GM18519 (cell line): ENCODE results near the gene LYG2.
"Not testable (repeated sequence)": the region's sequence is repeated elsewhere in the genome, so short reads cannot be mapped to it uniquely, and the experiment has no call there.

Experiments used
- ATAC-seq: cut with Tn5 transposase; IDR thresholded peaks from one replicate; pipeline ENCODE4 v1.9.1; 2021; ENCODE audit warnings: mild to moderate bottlenecking, moderate library complexity; ENCODE audit not compliant: unreplicated experiment, low FRiP score

The LYG2 gene

GRCh38 chr2:99201959-99202678 lies 53.3 kb downstream of the LYG2 start:
- ATAC-seq: no peak

DNA sequence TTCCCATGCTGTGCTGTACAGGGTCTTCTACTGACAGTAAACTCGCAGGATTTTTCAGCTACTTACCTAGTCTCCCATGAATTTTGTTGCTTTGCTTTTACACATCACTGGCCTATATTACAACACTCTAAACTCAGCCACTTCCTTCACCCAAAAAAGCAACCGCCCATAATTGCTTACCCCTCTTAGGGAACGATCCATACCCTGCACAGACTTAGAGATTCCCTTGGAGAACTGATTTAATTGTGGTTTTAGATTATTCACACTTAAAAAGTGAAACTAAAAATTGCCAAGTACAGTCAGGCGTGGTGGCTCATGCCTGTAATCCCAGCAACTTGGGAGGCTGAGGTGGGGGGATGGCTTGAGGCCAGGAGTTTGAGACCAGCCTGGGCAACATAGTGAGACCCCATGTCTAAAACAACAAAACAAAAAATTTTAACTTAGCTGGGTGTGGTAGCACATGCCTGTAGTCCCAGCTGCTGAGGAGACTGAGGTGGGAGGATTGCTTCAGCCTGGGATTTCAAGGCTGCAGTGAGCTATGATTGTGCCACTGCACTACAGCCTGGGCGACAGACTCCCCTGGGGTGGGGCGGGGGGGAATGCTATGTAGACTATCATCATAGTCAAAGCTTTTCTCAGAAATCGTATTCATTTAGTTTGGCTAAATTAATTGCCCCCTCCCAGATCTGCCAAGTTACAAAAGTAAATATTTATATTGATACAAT lies 55.2 kb downstream of the LYG2 start:
- ATAC-seq: no peak

GRCh38 chr2:99198103-99198841 lies 57.2 kb downstream of the LYG2 start:
- no peak for ATAC-seq

DNA sequence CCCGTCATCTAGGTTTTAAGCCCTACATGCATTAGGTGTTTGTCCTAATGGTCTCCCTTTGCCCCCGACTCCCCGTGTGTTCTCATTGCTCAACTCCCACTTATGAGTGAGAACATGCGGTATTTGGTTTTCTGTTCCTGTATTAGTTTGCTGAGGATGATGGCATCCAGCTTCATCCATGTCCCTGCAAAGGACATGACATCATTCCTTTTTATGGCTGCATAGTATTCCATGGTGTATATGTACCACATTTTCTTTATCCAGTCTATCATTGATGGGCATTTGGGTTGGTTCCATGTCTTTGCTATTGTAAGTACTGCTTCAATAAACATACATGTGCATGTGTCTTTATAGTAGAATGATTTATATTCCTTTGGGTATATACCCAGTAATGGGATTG lies 63.1 kb downstream of the LYG2 start:
- not testable (repeated sequence) for ATAC-seq
